ENCODE data around the gene ABCA2.

ABCA2 gene

GRCh38 chr9:136981588-136982231, 46.3 kb downstream of the ABCA2 start:
- H3K9me3 ChIP-seq, result no peaks in the 10 kb centered on the region
- H3K36me3 ChIP-seq (replicated peaks), result no peaks in the 10 kb centered on the region
- in situ Hi-C loops (cut with MboI; ENCODE audit: low sequenced_read_pairs), result no loop called here
- H3K27me3 ChIP-seq (ENCODE audit: low read depth), result no peaks in the 10 kb centered on the region; the same call in 1 of the 2 replicates
- no peak overlapping the region for H3K4me3 ChIP-seq
- DNase-seq (ENCODE audit: low spot score in 2 of 2), result no peak
- H3K4me1 ChIP-seq, result no peaks in the 10 kb centered on the region

GRCh38 chr9:136980669-136981478, 47.2 kb downstream of the ABCA2 start:
- in situ Hi-C loops (cut with MboI; ENCODE audit: low sequenced_read_pairs), result no loop called here
- no peak for DNase-seq (ENCODE audit: low spot score in 2 of 2)
- Histone ChIP-seq H3K4me3 (no peak overlapping the region), H3K36me3 (replicated peaks) (no peaks in the 10 kb centered on the region), H3K4me1 (no peaks in the 10 kb centered on the region), H3K27me3 (ENCODE audit: low read depth) (no peaks in the 10 kb centered on the region; the same call in 1 of the 2 replicates), H3K9me3 (no peaks in the 10 kb centered on the region)

- no peaks in the 10 kb centered on the region for H3K9me3 ChIP-seq
- no peaks in the 10 kb centered on the region for H3K36me3 ChIP-seq (replicated peaks)
- H3K4me3 ChIP-seq, result no peak overlapping the region
- no peaks in the 10 kb centered on the region; the same call in 1 of the 2 replicates for H3K27me3 ChIP-seq (ENCODE audit: low read depth)
- H3K4me1 ChIP-seq, result no peaks in the 10 kb centered on the region
- in situ Hi-C loops (cut with MboI; ENCODE audit: low sequenced_read_pairs), result no loop called here
- DNase-seq (ENCODE audit: low spot score in 2 of 2), result no peak
Observed at GRCh38 chr9:136979769-136980587, 48.1 kb downstream of the ABCA2 start.

- in situ Hi-C loops (cut with MboI; ENCODE audit: low sequenced_read_pairs), result no loop called here
- DNase-seq (ENCODE audit: low spot score in 2 of 2), result no peak
- Histone ChIP-seq H3K36me3 (replicated peaks) (no peaks in the 10 kb centered on the region), H3K4me1 (no peaks in the 10 kb centered on the region), H3K9me3 (no peaks in the 10 kb centered on the region), H3K4me3 (no peak overlapping the region), H3K27me3 (ENCODE audit: low read depth) (no peaks in the 10 kb centered on the region; the same call in 1 of the 2 replicates)
Observed at GRCh38 chr9:136978865-136979544, 49.0 kb downstream of the ABCA2 start.

GRCh38 chr9:136978073-136978864, 49.8 kb downstream of the ABCA2 start:
- Histone ChIP-seq H3K9me3 (no peaks in the 10 kb centered on the region), H3K27me3 (ENCODE audit: low read depth) (no peaks in the 10 kb centered on the region; the same call in 1 of the 2 replicates), H3K4me1 (no peaks in the 10 kb centered on the region), H3K4me3 (no peak overlapping the region), H3K36me3 (replicated peaks) (no peaks in the 10 kb centered on the region)
- peak in 1 of 2 experiments; percentile 84 for DNase-seq (ENCODE audit: low spot score in 2 of 2)
- in situ Hi-C loops (cut with MboI; ENCODE audit: low sequenced_read_pairs), result no loop called here

- no peaks in the 10 kb centered on the region for H3K4me1 ChIP-seq
- no peaks in the 10 kb centered on the region for H3K36me3 ChIP-seq (replicated peaks)
- no peaks in the 10 kb centered on the region for H3K9me3 ChIP-seq
- in situ Hi-C loops (cut with MboI; ENCODE audit: low sequenced_read_pairs), result no loop called here
- DNase-seq (ENCODE audit: low spot score in 2 of 2), result no peak
- H3K27me3 ChIP-seq (ENCODE audit: low read depth), result no peaks in the 10 kb centered on the region; the same call in 1 of the 2 replicates
- H3K4me3 ChIP-seq, result no peak overlapping the region
Observed at GRCh38 chr9:136977649-136978072, 50.4 kb downstream of the ABCA2 start.

- no peak within 1 kb of the TSS for H3K4me3 ChIP-seq
- H3K4me1 ChIP-seq, result no peaks in the 10 kb centered on the region
- in situ Hi-C loops (cut with MboI; ENCODE audit: low sequenced_read_pairs), result no loop called here
Observed at GRCh38 chr9:136977223-136977622, 50.8 kb downstream of the ABCA2 start, which contains the start of gene PTGDS. TSS of gene PTGDS (plus strand) at chr9:136977504. CDS start at chr9:136977579, 75 bp downstream.

GRCh38 chr9:136975644-136976043, 52.4 kb downstream of the ABCA2 start:
- Histone ChIP-seq H3K4me1 (no peaks in the 10 kb centered on the region), H3K36me3 (replicated peaks) (no peaks in the 10 kb centered on the region), H3K9me3 (no peaks in the 10 kb centered on the region), H3K4me3 (no peak overlapping the region), H3K27me3 (ENCODE audit: low read depth) (no peaks in the 10 kb centered on the region; the same call in 1 of the 2 replicates)
- peak in 1 of 2 experiments; percentile 68 for DNase-seq (ENCODE audit: low spot score in 2 of 2)
- in situ Hi-C loops (cut with MboI; ENCODE audit: low sequenced_read_pairs), result no loop called here

More at GRCh38 chr9:136977223-136977622, 50.8 kb downstream of the ABCA2 start, which contains the start of gene PTGDS:
- Histone ChIP-seq H3K9me3 (no peaks in the 10 kb centered on the region), H3K27me3 (ENCODE audit: low read depth) (no peaks in the 10 kb centered on the region; the same call in 1 of the 2 replicates), H3K36me3 (replicated peaks) (no peaks in the 10 kb centered on the region)
- no peak for DNase-seq (ENCODE audit: low spot score in 2 of 2)

GRCh38 chr9:136974817-136975535, 53.1 kb downstream of the ABCA2 start:
- no peaks in the 10 kb centered on the region for H3K4me1 ChIP-seq
- no peak for DNase-seq (ENCODE audit: low spot score in 2 of 2)
- H3K36me3 ChIP-seq (replicated peaks), result no peaks in the 10 kb centered on the region
- H3K27me3 ChIP-seq (ENCODE audit: low read depth), result no peaks in the 10 kb centered on the region; the same call in 1 of the 2 replicates
- H3K9me3 ChIP-seq, result no peaks in the 10 kb centered on the region
- H3K4me3 ChIP-seq, result no peak overlapping the region
- in situ Hi-C loops (cut with MboI; ENCODE audit: low sequenced_read_pairs), result no loop called here

GRCh38 chr9:136973618-136974617, 54.1 kb downstream of the ABCA2 start:
- Histone ChIP-seq H3K9me3 (no peaks in the 10 kb centered on the region), H3K4me3 (no peak overlapping the region), H3K27me3 (ENCODE audit: low read depth) (no peaks in the 10 kb centered on the region; the same call in 1 of the 2 replicates), H3K4me1 (no peaks in the 10 kb centered on the region), H3K36me3 (replicated peaks) (no peaks in the 10 kb centered on the region)
- DNase-seq (ENCODE audit: low spot score in 2 of 2), result no peak
- in situ Hi-C loops (cut with MboI; ENCODE audit: low sequenced_read_pairs), result no loop called here

- no peaks in the 10 kb centered on the region for H3K36me3 ChIP-seq (replicated peaks)
- H3K4me1 ChIP-seq, result no peaks in the 10 kb centered on the region
- no peak overlapping the region for H3K4me3 ChIP-seq
- no peaks in the 10 kb centered on the region for H3K9me3 ChIP-seq
- in situ Hi-C loops (cut with MboI; ENCODE audit: low sequenced_read_pairs), result no loop called here
- no peak for DNase-seq (ENCODE audit: low spot score in 2 of 2)
- H3K27me3 ChIP-seq (ENCODE audit: low read depth), result no peaks in the 10 kb centered on the region; the same call in 1 of the 2 replicates
Observed at GRCh38 chr9:136972743-136973142, 55.3 kb downstream of the ABCA2 start.

Data from HAP-1 (cell line).